ENCODE data around the gene GLI2. TPM values are rescaled to one million over a fixed set of nuclear protein-coding genes. Genes with fewer than 3 reads are reported as not detected.

Gene GLI2
- total and polyA plus RNA-seq, 9 of the 15 experiments (the other 6 are each of a cell fraction or from before 2014, with no cell fraction given) = 0.24 TPM; not detected in 8

DNA sequence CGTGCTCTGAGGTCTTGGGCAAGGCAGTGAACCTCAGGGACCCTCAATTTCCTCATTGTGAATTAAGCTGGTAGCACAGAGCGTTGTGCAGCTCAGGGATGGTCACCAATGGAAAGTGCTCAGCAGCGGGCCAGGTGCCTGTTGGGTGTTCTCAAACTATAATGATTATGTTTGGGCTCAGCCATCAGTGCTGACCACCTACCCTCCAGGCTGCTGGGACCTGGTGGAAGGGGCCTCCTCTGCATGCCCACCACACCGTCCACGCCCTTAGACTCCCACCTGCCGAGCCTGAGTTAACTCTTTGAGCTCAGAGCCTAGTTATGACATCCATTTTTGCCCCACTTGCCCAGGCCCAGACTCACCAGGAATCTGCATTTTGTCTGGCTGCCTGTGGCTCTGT lies 35.0 kb downstream of the GLI2 start (continued):
- TF ChIP-seq, protein P1, sequence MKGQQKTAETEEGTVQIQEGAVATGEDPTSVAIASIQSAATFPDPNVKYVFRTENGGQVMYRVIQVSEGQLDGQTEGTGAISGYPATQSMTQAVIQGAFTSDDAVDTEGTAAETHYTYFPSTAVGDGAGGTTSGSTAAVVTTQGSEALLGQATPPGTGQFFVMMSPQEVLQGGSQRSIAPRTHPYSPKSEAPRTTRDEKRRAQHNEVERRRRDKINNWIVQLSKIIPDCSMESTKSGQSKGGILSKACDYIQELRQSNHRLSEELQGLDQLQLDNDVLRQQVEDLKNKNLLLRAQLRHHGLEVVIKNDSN (CRISPR knock-in tag; IDR thresholded peaks at IDR 0.05) = no peak

DNA sequence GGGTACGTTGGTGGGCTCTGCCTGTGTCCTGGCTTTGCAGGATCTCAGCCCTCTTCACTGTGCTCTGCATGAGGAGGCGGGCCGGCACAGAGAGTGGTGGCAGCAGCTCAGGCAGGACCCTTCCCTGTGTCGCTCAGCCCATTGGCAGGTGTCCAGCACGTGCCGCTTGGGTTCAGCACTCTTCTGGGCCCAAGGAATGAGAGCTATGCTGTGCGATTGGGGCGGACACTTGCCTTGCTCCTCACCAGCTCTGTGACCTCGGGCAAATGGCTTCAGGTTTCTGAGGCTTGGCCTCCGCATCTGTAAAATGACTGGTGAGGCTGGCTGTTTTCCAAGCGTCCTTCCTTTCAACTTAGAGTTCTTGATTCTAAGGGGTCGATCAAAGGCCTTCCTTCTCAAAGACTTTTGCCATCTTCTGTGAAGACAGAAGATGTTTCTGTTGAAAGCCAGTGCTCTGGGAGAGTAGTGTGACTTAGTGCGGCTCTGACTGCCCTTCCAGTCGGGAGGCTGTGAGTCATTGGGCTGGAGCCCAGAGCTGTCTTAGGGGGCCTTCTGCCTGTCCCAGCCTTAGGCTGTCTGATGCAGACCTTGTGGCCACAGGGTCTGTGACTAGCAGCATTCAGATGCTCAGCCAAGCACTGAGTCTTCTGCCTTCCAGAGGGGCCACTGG lies 35.6 kb downstream of the GLI2 start:
- POLR2A ChIA-PET = interaction anchor here (1.2 to 1.3 kb wide), 2 partner anchors 12 to 85 kb away, joined by 3 read pairs; no protein-coding TSS in a partner anchor
- no peak for ATAC-seq
- BruUV-seq (replicated peaks) = no TSS peak

More for the DNA sequence above, 35.6 kb downstream of the GLI2 start:
- TF ChIP-seq PCBP1 (IDR thresholded peaks at IDR 0.05; ENCODE audit: low read depth, low read length, poor library complexity, severe bottlenecking) (no peak), YBX1 (IDR thresholded peaks at IDR 0.05) (no peak), TAF15 (IDR thresholded peaks at IDR 0.05; ENCODE audit: low read depth, low read length) (no peak), MTA1 (IDR thresholded peaks at IDR 0.05; ENCODE audit: borderline replicate concordance) (no peak)
- TF ChIP-seq, protein P2, sequence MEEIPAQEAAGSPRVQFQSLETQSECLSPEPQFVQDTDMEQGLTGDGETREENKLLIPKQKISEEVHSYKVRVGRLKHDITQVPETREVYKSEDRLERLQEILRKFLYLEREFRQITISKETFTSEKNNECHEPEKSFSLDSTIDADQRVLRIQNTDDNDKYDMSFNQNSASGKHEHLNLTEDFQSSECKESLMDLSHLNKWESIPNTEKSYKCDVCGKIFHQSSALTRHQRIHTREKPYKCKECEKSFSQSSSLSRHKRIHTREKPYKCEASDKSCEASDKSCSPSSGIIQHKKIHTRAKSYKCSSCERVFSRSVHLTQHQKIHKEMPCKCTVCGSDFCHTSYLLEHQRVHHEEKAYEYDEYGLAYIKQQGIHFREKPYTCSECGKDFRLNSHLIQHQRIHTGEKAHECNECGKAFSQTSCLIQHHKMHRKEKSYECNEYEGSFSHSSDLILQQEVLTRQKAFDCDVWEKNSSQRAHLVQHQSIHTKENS (CRISPR knock-in tag; IDR thresholded peaks at IDR 0.05) = no peak
- TF ChIP-seq, protein P3, sequence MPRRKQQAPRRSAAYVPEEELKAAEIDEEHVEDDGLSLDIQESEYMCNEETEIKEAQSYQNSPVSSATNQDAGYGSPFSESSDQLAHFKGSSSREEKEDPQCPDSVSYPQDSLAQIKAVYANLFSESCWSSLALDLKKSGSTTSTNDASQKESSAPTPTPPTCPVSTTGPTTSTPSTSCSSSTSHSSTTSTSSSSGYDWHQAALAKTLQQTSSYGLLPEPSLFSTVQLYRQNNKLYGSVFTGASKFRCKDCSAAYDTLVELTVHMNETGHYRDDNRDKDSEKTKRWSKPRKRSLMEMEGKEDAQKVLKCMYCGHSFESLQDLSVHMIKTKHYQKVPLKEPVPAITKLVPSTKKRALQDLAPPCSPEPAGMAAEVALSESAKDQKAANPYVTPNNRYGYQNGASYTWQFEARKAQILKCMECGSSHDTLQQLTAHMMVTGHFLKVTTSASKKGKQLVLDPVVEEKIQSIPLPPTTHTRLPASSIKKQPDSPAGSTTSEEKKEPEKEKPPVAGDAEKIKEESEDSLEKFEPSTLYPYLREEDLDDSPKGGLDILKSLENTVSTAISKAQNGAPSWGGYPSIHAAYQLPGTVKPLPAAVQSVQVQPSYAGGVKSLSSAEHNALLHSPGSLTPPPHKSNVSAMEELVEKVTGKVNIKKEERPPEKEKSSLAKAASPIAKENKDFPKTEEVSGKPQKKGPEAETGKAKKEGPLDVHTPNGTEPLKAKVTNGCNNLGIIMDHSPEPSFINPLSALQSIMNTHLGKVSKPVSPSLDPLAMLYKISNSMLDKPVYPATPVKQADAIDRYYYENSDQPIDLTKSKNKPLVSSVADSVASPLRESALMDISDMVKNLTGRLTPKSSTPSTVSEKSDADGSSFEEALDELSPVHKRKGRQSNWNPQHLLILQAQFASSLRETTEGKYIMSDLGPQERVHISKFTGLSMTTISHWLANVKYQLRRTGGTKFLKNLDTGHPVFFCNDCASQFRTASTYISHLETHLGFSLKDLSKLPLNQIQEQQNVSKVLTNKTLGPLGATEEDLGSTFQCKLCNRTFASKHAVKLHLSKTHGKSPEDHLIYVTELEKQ (CRISPR knock-in tag; IDR thresholded peaks at IDR 0.05) = no peak
- H3K36me3 ChIP-seq (ENCODE audit: control insufficient read depth, insufficient read depth, low read length) = no peaks in the 10 kb centered on the region
- DNase-seq (ENCODE audit: extremely low read depth in 1 of 4, low spot score in 3 of 4) (no peak), FAIRE-seq (no peak)
- no peaks in the 10 kb centered on the region for H3K4me1 ChIP-seq (replicated peaks in 1 of 2; ENCODE audit: control insufficient read depth in 2 of 2, insufficient read depth in 2 of 2, low read length in 2 of 2)
- H3K79me2 ChIP-seq (ENCODE audit: control insufficient read depth, insufficient read depth, low read length) = no peaks in the 10 kb centered on the region
- CTCF ChIA-PET (ENCODE audit: low intra/inter-chr PET ratio) = no interaction called here
- no peaks in the 10 kb centered on the region for H3K9me1 ChIP-seq (ENCODE audit: control insufficient read depth, insufficient read depth, low read length)
- peaks cover 16 to 91% of the 10 kb centered on the region in 2 experiments; a peak in 4 of 5 replicates for H3K27me3 ChIP-seq (ENCODE audit: control insufficient read depth in 2 of 2, insufficient read depth in 2 of 2, low read length in 2 of 2)
- intact Hi-C loops (cut with micrococcal nuclease) (no loop called here), in situ Hi-C loops (cut with MboI) (no loop called here)
- H3K9me3 ChIP-seq (replicated peaks; ENCODE audit: control insufficient read depth, insufficient read depth, low read depth, low read length) = no peaks in the 10 kb centered on the region
- WGBS (ENCODE audit: insufficient coverage, low coverage, missing lambda C conversion rate) = under 1% methylated on average over 13 of the region's 14 CpGs
- peaks cover 11% of the 10 kb centered on the region; the same call in 1 of the 2 replicates for H4K20me1 ChIP-seq (replicated peaks; ENCODE audit: control insufficient read depth, insufficient read depth, low read length)
- no peak overlapping the region for H3K4me3 ChIP-seq
- H2AFZ ChIP-seq (ENCODE audit: low read depth, low read length) = no peak overlapping the region
- H3K27ac ChIP-seq (ENCODE audit: extremely low read depth, low read depth, low read length) = no peak overlapping the region
- no peak overlapping the region for H3K4me2 ChIP-seq (ENCODE audit: insufficient read depth, low read length)
- 0 out of 4 replicates have a peak overlapping the region, but pooled peaks of 1 of the 2 experiments have one; percentile 7 for H3K9ac ChIP-seq (ENCODE audit: insufficient read depth in 1 of 2, low read depth in 2 of 2, low read length in 2 of 2)

Data from K562 (cell line).